Measurements from ENCODE around the gene TKTL2.

The TKTL2 gene, protein sequence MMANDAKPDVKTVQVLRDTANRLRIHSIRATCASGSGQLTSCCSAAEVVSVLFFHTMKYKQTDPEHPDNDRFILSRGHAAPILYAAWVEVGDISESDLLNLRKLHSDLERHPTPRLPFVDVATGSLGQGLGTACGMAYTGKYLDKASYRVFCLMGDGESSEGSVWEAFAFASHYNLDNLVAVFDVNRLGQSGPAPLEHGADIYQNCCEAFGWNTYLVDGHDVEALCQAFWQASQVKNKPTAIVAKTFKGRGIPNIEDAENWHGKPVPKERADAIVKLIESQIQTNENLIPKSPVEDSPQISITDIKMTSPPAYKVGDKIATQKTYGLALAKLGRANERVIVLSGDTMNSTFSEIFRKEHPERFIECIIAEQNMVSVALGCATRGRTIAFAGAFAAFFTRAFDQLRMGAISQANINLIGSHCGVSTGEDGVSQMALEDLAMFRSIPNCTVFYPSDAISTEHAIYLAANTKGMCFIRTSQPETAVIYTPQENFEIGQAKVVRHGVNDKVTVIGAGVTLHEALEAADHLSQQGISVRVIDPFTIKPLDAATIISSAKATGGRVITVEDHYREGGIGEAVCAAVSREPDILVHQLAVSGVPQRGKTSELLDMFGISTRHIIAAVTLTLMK

DNA sequence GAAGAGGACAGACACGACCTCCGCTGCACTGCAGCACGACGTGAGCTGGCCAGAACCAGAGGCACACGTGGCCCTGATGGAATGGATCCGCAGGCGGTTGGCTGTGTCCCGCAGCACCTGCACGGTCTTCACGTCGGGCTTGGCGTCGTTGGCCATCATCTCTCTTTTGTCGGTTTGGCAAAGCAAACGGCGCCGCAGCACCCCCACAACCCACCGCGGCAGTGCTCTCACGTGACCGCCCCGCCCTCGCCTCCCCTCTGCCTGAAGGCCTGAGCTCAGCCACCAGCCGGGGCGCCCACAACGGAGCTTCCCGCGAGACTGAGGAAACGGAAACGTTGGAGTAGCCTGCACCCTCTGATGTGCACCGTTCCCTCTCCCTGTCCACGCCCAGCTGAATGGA, at the start of gene TKTL2:
TSS of gene TKTL2 (minus strand) at position 179 of the 400 bp plus-strand sequence. CDS start at position 159, 20 bp downstream.
- no peak for TF ChIP-seq GATA1 (IDR thresholded peaks at IDR 0.05; ENCODE audit: low read depth, low read length)
- no peak for DNase-seq

- no peak for DNase-seq
- TF ChIP-seq POLR2A (IDR thresholded peaks at IDR 0.05; ENCODE audit: low read length) (no peak), GATA1 (IDR thresholded peaks at IDR 0.05; ENCODE audit: low read depth, low read length) (no peak)
Measured at GRCh38 chr4:163515198-163515597, 41.6 kb upstream of the TKTL2 start.

DNA sequence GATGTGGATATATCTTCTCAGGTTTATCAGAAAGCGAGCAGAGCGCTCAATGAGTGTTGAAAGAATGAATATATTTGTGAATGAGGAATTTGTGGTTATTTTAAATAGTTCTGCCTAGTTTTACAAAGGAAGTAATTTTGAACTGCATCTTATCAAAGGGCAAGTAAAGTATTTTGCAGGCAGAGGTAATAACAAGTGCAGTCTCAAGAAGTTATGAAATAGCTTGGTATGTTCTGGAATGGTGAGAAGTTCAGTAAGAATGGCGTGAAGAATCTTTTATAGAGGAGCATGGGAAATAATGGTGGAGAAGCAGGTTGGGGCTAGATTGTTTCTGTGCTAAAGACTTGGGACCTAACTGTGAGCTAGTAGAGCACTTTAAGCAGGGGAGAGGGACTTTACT, 31.8 kb upstream of the TKTL2 start:
- DNase-seq, result no peak
- no peak for TF ChIP-seq GATA1 (IDR thresholded peaks at IDR 0.05; ENCODE audit: low read depth, low read length)
- TF ChIP-seq POLR2A (IDR thresholded peaks at IDR 0.05; ENCODE audit: low read length), result no peak

GRCh38 chr4:163500586-163500985, 27.0 kb upstream of the TKTL2 start:
- no peak for DNase-seq
- TF ChIP-seq POLR2A (IDR thresholded peaks at IDR 0.05; ENCODE audit: low read length) (no peak), GATA1 (IDR thresholded peaks at IDR 0.05; ENCODE audit: low read depth, low read length) (no peak)

- TF ChIP-seq GATA1 (IDR thresholded peaks at IDR 0.05; ENCODE audit: low read depth, low read length) (no peak), POLR2A (IDR thresholded peaks at IDR 0.05; ENCODE audit: low read length) (no peak)
- peak; percentile 41 to 49 for DNase-seq
Measured at GRCh38 chr4:163495900-163496299, 22.3 kb upstream of the TKTL2 start.

DNA sequence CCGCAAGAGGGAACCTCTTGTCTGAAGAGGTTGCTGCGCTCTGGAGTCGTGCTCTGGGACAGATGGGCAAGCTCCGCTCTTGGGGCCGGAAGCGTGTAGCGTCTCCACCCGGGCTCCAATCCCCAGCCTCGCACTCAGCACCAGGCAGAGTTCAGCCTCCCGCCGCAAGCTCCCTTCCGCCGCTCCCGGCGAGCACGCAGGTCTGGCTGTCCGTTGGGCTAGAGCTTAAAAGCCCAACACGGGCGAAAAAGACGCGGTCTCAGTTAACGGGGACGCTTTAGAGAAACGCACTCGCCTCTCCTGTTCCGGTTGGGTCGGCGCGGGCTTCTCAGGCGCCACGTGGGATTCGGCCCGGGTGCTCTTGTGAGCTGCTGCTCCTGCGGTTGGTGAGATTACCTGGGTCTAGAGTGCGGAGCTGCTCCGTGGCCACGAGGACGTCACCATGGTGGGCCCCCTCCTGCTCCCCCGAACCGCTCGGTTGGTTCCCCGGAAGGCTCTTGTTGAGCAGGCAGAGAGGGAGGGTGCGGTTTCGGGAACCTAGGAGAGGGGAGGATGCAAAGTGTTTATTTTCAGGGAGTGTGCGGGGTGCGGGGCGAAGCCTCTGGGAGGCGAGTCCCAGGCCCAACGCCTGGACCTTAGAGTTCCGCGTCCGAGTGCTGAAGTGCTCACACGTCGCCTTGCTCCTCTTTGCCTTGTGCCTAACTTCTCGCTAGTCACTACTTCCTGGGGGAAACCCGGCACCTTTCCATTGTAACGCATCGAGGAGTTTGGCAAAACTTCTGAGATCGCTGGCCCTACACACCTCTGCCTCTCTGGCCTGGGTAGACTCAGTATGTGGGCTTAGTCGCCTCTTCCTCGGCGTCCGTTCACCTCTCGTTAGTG, 21.0 kb upstream of the TKTL2 start, which contains the start of gene TMA16:
TSS of gene TMA16 (plus strand) at position 331 of the 882 bp plus-strand sequence. CDS start at position 443, 112 bp downstream.
- TF ChIP-seq POLR2A (IDR thresholded peaks at IDR 0.05; ENCODE audit: low read length) (peak; percentile 91), GATA1 (IDR thresholded peaks at IDR 0.05; ENCODE audit: low read depth, low read length) (no peak)
- peak; percentile 93 to 94 for DNase-seq

DNA sequence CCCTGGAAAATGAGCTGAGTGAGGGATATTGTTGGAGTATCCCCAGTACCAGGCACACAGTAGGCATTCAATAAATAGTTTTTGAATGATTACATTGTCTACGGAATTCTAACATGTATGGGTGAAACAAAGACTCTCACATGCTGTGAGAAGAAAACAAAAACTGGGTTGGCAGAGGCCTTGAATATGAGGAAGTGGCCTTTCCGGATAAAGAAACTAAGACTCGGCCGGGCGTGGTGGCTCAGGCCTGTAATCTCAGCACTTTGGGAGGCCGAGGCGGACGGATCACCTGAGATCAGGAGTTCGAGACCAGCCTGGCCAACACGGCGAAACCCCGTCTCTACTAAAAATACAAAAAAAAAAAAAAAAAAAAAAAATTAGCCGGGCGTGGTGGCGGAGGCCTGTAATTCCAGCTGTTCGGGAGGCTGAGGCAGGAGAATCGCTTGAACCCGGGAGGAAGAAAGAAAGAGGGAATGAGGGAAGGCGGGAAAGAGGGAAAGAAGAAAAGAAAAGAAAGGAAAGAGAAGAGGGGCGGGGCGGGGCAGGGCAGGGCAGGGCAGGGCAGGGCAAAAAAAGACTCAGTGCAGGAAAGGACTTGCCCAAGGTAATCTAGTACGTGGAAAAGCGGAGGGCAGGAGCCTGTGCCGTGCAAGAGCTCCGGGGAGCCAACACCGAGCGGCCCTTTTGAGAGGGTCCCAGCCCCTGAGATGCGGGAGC, 20.2 kb upstream of the TKTL2 start:
- TF ChIP-seq GATA1 (IDR thresholded peaks at IDR 0.05; ENCODE audit: low read depth, low read length) (no peak), POLR2A (IDR thresholded peaks at IDR 0.05; ENCODE audit: low read length) (no peak)
- DNase-seq, result peak; percentile 7 to 13

DNA sequence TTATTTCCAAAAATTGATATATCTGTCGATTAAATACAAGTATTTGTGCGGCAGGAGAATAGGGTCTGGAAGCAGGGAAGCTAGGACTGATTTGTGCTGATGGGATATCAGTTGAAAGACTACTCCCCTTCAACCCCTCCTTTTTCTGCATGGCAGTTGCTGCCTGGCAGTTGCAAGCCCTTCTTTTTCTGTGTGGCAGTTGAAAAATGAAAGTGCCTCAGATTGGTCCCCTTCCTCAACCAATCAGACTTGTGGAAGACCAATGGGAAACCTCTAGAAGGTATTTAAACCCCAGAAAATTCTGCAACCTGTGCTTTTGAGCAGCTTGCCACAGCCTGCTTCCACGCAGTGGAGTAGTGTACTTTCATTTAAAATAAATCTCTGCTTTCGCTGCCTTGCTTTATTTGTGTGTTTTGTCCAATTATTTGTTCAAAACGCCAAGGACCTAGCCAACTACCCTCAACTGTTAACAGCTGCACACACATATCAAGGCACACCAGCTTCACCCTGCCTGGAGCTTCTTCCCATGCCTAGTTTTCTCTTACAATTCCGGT, 19.5 kb upstream of the TKTL2 start:
- DNase-seq, result peak; percentile 7 to 36
- TF ChIP-seq POLR2A (IDR thresholded peaks at IDR 0.05; ENCODE audit: low read length) (no peak), GATA1 (IDR thresholded peaks at IDR 0.05; ENCODE audit: low read depth, low read length) (no peak)

GRCh38 chr4:163489929-163490328, 16.4 kb upstream of the TKTL2 start:
- no peak for TF ChIP-seq GATA1 (IDR thresholded peaks at IDR 0.05; ENCODE audit: low read depth, low read length)
- no peak for TF ChIP-seq POLR2A (IDR thresholded peaks at IDR 0.05; ENCODE audit: low read length)

DNA sequence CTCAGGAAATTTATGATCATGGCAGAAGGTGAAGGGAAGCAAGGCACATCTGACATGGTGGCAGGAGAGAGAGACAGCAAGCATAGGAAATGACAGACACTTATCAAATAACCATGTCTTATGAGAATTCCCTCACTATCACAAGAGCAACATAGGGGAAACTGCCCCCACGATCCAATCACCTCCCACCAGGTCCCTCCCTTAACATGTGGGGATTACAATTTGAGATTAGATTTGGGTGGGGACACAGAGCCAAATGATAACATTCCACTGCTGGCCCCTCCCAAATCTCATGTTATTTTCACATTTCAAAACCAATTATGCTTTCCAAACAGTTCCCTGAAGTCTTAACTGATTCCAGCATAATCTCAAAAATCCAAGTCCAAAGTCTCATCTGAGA, 12.8 kb upstream of the TKTL2 start:
- no peak for TF ChIP-seq POLR2A (IDR thresholded peaks at IDR 0.05; ENCODE audit: low read length)
- no peak for TF ChIP-seq GATA1 (IDR thresholded peaks at IDR 0.05; ENCODE audit: low read depth, low read length)
- DNase-seq, result peak; percentile 35 to 79

More at GRCh38 chr4:163489929-163490328, 16.4 kb upstream of the TKTL2 start:
- DNase-seq, result no peak

DNA sequence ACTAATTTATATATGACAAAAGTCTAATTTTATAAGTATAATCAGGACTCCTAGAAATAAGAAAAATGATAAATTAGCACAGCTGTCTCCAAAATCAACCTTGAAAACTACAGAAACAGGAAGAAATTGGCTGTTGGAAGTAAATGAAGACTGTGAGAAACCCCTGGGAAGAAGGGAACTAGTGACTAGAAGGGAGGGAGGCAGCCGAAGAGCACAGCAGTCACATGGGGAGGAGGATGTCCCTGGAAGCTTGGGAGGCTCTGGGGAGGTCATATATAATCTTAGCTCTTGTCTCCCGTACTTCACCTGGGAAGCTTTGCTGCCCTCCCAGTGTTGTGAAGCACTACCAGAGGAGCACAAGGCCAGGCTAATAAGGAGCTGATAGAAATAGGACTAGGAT, 12.0 kb upstream of the TKTL2 start:
- TF ChIP-seq POLR2A (IDR thresholded peaks at IDR 0.05; ENCODE audit: low read length) (no peak), GATA1 (IDR thresholded peaks at IDR 0.05; ENCODE audit: low read depth, low read length) (no peak)
- DNase-seq, result no peak

- TF ChIP-seq POLR2A (IDR thresholded peaks at IDR 0.05; ENCODE audit: low read length) (no peak), GATA1 (IDR thresholded peaks at IDR 0.05; ENCODE audit: low read depth, low read length) (no peak)
- DNase-seq, result peak; percentile 73 to 81
Measured at GRCh38 chr4:163484906-163485305, 11.4 kb upstream of the TKTL2 start.

GRCh38 chr4:163482190-163482589, 8.6 kb upstream of the TKTL2 start:
- DNase-seq, result no peak
- TF ChIP-seq GATA1 (IDR thresholded peaks at IDR 0.05; ENCODE audit: low read depth, low read length) (no peak), POLR2A (IDR thresholded peaks at IDR 0.05; ENCODE audit: low read length) (no peak)

Measured in erythroblast (primary cell).